Measurements from ENCODE around the gene SULT2B1. TPM values are rescaled to one million over a fixed set of nuclear protein-coding genes. Genes with fewer than 3 reads are reported as not detected.

The SULT2B1 gene
- total RNA-seq, 2 experiments from 2014 or later: not detected

DNA sequence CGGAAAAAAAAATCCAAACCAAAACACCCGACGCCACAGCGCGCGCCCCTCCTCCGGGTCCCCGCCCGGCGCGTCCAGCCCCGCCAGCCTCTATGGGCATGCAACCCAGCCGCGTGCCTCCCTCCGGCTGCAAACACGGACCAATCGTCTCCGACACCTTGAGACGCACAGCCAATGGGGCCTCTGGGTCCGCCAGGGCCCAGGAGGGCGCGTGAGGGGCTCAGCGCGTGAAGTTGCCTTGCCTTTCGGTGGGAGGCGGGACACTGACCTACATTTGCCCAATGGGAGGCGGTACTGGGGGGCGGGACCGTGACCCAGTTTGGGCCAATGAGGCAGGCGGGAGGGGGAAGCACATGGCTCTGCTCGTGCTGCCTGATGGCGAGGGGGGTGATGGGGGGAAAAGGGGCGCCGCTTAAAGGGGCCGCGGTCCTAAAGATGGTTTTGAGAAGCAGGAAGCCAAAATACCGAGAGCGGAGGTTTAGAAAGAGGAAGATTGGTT, 85.5 kb downstream of the SULT2B1 start:
- POLR2A ChIA-PET: interaction anchor here (0.6 to 3.6 kb wide), 24 partner anchors 8 to 1923 kb away, joined by 3 to 39 read pairs (median 4); partner anchors contain the start of genes CA11, GYS1, RPL18 and RUVBL2
- ATAC-seq (ENCODE audit: poor library complexity) (peak; percentile 69), DNase-seq (peak; percentile 99 to 100 (median 100))
- Histone ChIP-seq H3K27ac (ENCODE audit: low read depth in 1 of 2, low read length in 2 of 2) (peak overlapping the region; percentile 86 to 94), H3K4me1 (ENCODE audit: insufficient read depth, low read length) (peaks cover 57% of the 10 kb centered on the region), H3K9me3 (ENCODE audit: control insufficient read depth in 1 of 2, insufficient read depth in 1 of 2, low read length in 2 of 2) (no peaks in the 10 kb centered on the region), H3K27me3 (ENCODE audit: control insufficient read depth in 1 of 2, insufficient read depth in 2 of 2, low read length in 2 of 2) (no peaks in the 10 kb centered on the region), H3K36me3 (ENCODE audit: insufficient read depth, low read length) (peaks cover 13% of the 10 kb centered on the region), H3K4me3 (ENCODE audit: low read length) (peak overlapping the region; percentile 71)
- Mint-ChIP-seq H3K36me3 (ENCODE audit: low read depth) (peaks cover 32% of the 10 kb centered on the region), H3K4me3 (peak overlapping the region; percentile 94), H3K27ac (peak overlapping the region; percentile 97), H3K9me3 (no peaks in the 10 kb centered on the region), H3K27me3 (no peaks in the 10 kb centered on the region), H3K4me1 (ENCODE audit: low read depth) (peaks cover 50% of the 10 kb centered on the region)
- CTCF ChIA-PET: interaction anchor here (1.2 to 1.7 kb wide), 3 partner anchors 8 to 262 kb away, joined by 4 to 8 read pairs (median 4); partner anchors contain the start of genes CA11, RPL18 and SPHK2
- intact Hi-C loops (cut with DNase I, micrococcal nuclease): loop anchor here (1.0 to 10.0 kb wide), 5 partner anchors 18 to 1237 kb away; partner anchors contain the start of genes AKT1S1 (in 1 of the 2), C19orf73 (in 1 of the 2), PPFIA3 (in 1 of the 2) and RPL18 (in 1 of the 2)
- TF ChIP-seq, protein P1, sequence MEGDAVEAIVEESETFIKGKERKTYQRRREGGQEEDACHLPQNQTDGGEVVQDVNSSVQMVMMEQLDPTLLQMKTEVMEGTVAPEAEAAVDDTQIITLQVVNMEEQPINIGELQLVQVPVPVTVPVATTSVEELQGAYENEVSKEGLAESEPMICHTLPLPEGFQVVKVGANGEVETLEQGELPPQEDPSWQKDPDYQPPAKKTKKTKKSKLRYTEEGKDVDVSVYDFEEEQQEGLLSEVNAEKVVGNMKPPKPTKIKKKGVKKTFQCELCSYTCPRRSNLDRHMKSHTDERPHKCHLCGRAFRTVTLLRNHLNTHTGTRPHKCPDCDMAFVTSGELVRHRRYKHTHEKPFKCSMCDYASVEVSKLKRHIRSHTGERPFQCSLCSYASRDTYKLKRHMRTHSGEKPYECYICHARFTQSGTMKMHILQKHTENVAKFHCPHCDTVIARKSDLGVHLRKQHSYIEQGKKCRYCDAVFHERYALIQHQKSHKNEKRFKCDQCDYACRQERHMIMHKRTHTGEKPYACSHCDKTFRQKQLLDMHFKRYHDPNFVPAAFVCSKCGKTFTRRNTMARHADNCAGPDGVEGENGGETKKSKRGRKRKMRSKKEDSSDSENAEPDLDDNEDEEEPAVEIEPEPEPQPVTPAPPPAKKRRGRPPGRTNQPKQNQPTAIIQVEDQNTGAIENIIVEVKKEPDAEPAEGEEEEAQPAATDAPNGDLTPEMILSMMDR (IDR thresholded peaks at IDR 0.05): no peak

DNA sequence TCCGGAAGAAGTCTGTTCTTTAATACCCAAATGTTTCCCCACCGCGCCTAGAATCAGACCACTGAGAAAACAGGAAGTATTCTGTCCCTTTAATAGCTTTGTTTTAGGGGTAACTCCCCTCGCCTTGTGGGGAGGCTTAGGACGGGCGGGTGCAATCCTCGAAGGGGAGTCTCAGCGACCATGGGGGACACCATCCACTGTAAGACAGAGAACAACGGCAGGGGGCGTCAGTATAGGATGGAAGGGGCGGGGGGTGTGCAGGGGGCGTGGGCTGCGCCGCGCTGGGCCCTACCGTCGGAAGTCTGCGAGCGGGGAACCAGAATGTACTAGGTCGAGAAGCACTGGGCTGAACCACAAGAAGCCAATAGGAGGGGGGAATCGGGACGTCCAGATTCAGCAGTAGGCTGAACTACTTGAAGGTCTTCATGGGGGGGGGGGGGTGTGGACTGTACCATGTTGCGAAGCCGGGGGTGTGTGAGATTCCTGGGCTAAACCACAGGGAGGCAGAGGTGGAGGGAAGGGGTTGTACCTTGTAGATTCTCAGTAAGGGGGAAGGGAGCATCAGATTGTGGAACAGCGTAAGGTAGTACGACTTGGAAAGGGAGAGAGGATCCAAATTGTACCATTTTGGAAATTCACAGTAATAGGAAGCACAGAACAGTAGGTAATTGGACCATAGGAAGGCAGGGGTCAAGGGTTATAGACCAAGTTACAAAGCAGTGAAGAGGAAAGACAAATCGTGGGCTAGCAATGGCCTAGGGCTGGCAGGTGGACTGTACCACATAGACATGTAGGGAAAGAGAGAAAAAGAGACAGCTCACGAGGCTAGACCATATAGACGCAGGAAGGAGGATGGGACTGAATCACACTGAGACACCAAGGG, 86.2 kb downstream of the SULT2B1 start:
- peak overlapping the region; percentile 97 for H3K27ac Mint-ChIP-seq
- peaks cover 50% of the 10 kb centered on the region for H3K4me1 ChIP-seq (ENCODE audit: insufficient read depth, low read length)

More for the DNA sequence above, 86.2 kb downstream of the SULT2B1 start:
- Histone ChIP-seq H3K27me3 (ENCODE audit: control insufficient read depth in 1 of 2, insufficient read depth in 2 of 2, low read length in 2 of 2) (no peaks in the 10 kb centered on the region), H3K36me3 (ENCODE audit: insufficient read depth, low read length) (peaks cover 6% of the 10 kb centered on the region), H3K4me3 (ENCODE audit: low read length) (peak overlapping the region; percentile 71), H3K9me3 (ENCODE audit: control insufficient read depth in 1 of 2, insufficient read depth in 1 of 2, low read length in 2 of 2) (no peaks in the 10 kb centered on the region), H3K27ac (ENCODE audit: low read depth in 1 of 2, low read length in 2 of 2) (peak overlapping the region; percentile 86 to 94)
- Mint-ChIP-seq H3K27me3 (no peaks in the 10 kb centered on the region), H3K4me3 (peak overlapping the region; percentile 94), H3K36me3 (ENCODE audit: low read depth) (peaks cover 25% of the 10 kb centered on the region), H3K9me3 (no peaks in the 10 kb centered on the region), H3K4me1 (ENCODE audit: low read depth) (peaks cover 49% of the 10 kb centered on the region)
- ChIA-PET POLR2A (interaction anchor here (0.6 to 3.6 kb wide), 21 partner anchors 8 to 355 kb away, joined by 3 to 39 read pairs (median 5); partner anchors contain the start of genes CA11, GYS1, RPL18 and RUVBL2), CTCF (interaction anchor here (1.3 to 1.7 kb wide), 2 partner anchors 8 to 19 kb away, joined by 4 to 8 read pairs; partner anchors contain the start of genes CA11, RPL18 and SPHK2)
- intact Hi-C loops (cut with DNase I, micrococcal nuclease): loop anchor here (1.0 to 10.0 kb wide), 7 partner anchors 8 to 1237 kb away; partner anchors contain the start of genes RPL18 (in 2 of the 2), SPHK2 (in 2 of the 2), AKT1S1 (in 1 of the 2) and C19orf73 (in 1 of the 2)
- DNase-seq: peak; percentile 72 to 97 (median 80)
- TF ChIP-seq, protein P1 (IDR thresholded peaks at IDR 0.05): peak; percentile 19
- peak; percentile 41 for ATAC-seq (ENCODE audit: poor library complexity)
